Astrocyte (in vitro differentiated cells and primary cell): ENCODE data around the gene SLC25A17.

Source experiments
- EZH2 ChIP-seq: IDR thresholded peaks from 2 replicates; pipeline ENCODE4 v1.6.1; 2012; ENCODE audit warnings: mild to moderate bottlenecking, low read length, inconsistent platforms; ENCODE audit not compliant: insufficient read depth
- TF ChIP-seq, protein P1 (sequence below): IDR thresholded peaks from 2 replicates; pipeline ENCODE4 v1.5.1; 2011; ENCODE audit warnings: low read depth, mild to moderate bottlenecking, inconsistent platforms, low read length, moderate library complexity; ENCODE audit not compliant: insufficient read depth

DNA sequence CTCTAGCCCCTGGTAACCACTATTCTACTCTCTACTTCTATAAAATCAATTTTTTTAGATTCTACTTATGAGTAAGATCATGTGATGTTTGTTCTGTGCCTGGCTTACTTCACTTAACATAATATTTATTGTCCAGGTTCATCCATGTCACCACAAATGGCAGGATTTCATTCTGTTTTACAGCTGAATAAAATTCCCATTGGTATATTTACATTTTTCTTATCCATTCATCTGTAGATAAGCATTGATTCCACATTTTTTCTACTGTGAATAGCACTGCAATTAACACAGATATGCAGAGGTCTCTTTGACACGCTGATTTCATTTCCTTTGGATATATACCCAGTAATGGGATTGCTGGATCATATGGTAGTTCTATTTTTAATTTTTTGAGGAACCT is 15.8 kb downstream of the SLC25A17 start:
- TF ChIP-seq, protein P1, sequence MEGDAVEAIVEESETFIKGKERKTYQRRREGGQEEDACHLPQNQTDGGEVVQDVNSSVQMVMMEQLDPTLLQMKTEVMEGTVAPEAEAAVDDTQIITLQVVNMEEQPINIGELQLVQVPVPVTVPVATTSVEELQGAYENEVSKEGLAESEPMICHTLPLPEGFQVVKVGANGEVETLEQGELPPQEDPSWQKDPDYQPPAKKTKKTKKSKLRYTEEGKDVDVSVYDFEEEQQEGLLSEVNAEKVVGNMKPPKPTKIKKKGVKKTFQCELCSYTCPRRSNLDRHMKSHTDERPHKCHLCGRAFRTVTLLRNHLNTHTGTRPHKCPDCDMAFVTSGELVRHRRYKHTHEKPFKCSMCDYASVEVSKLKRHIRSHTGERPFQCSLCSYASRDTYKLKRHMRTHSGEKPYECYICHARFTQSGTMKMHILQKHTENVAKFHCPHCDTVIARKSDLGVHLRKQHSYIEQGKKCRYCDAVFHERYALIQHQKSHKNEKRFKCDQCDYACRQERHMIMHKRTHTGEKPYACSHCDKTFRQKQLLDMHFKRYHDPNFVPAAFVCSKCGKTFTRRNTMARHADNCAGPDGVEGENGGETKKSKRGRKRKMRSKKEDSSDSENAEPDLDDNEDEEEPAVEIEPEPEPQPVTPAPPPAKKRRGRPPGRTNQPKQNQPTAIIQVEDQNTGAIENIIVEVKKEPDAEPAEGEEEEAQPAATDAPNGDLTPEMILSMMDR = no peak
- no peak for TF ChIP-seq EZH2
